Kidney (tissue), 14 donors: Measurements from ENCODE around the gene SUMO3. TPM values are rescaled to one million over a fixed set of nuclear protein-coding genes. Genes with fewer than 3 reads are reported as not detected.
A peak's percentile ranks its signal among the peaks of the same experiment; 100 is the strongest.

Experiments
- DNase-seq, 5 donors: peaks; one replicate each; pipeline ENCODE4 v3.0.0-alpha.2; 2013 to 2020
- FAIRE-seq: peaks from 2 replicates; lab custom pipeline; 2012; peaks lifted over from hg19 to GRCh38; lab: Jason Lieb, UNC
- H3K27ac ChIP-seq, 2 donors: one replicate each; pipeline ENCODE4 v1.7.0; 2013; ENCODE audit warnings: low read depth in 2 of 2, low read length in 2 of 2, inconsistent platforms in 1 of 2
- H3K27me3 ChIP-seq: one replicate; pipeline ENCODE4 v1.7.1; 2013; ENCODE audit warnings: low read length, inconsistent platforms; ENCODE audit not compliant: control insufficient read depth, insufficient read depth
- H3K36me3 ChIP-seq, 3 donors: one replicate each; pipeline versions ENCODE4 v1.7.0 to v1.7.1; 2013; ENCODE audit warnings: low read length in 3 of 3, control low read depth in 1 of 3, inconsistent platforms in 1 of 3; ENCODE audit not compliant: insufficient read depth in 3 of 3, control insufficient read depth in 2 of 3
- H3K4me1 ChIP-seq, 3 donors: one replicate each; pipeline versions ENCODE4 v1.7.0 to v1.7.1; 2013; ENCODE audit warnings: low read length in 3 of 3, inconsistent platforms in 1 of 3, low read depth in 1 of 3; ENCODE audit not compliant: control insufficient read depth in 2 of 3, insufficient read depth in 2 of 3
- H3K4me3 ChIP-seq, 3 donors: one replicate each; pipeline versions ENCODE4 v1.7.0 to v1.8.1; 2013; ENCODE audit warnings: low read length in 3 of 3, control low read depth in 1 of 3, inconsistent platforms in 1 of 3
- H3K9ac ChIP-seq, 3 donors: one replicate each; pipeline versions ENCODE4 v1.7.0 to v1.7.1; 2013; ENCODE audit warnings: low read length in 3 of 3, control low read depth in 1 of 3, inconsistent platforms in 1 of 3
- H3K9me3 ChIP-seq, 3 donors: one replicate each; pipeline versions ENCODE4 v1.7.0 to v1.7.1; 2013; ENCODE audit warnings: low read length in 3 of 3, control low read depth in 1 of 3, inconsistent platforms in 1 of 3; ENCODE audit not compliant: control insufficient read depth in 2 of 3, insufficient read depth in 1 of 3
- intact Hi-C: fragments of 100-400 bp; cut with DNase I; formaldehyde crosslinking; loops from one replicate; pipeline ENCODE4 v1.11.1; 2022
- polyA plus RNA-seq: library from polyadenylated mRNA; stranded (reverse); fragments of 350-450 nt; fragmentation: Illumina TruSeq; extraction: RNeasy Lipid Tissue Mini Kit (QIAGEN cat#74804); gene quantifications from one replicate; pipeline ENCODE4 v1.2.3, GENCODE V29; 2014; ENCODE audit warnings: low read depth, low replicate concordance; ENCODE audit not compliant: insufficient read depth
- total RNA-seq: library from RNA; stranded (reverse); fragmentation: NEBNext Ultra II Directional; extraction: Animal tissue kit (Norgen Biotek cat#: 25700); gene quantifications from one replicate; pipeline ENCODE4 v1.2.1, GENCODE V29; 2021
- TF ChIP-seq, protein P1 (sequence below): IDR thresholded peaks from 3 replicates; pipeline ENCODE4 v1.5.1; 2012; ENCODE audit warnings: mild to moderate bottlenecking, moderate library complexity, borderline replicate concordance; ENCODE audit not compliant: insufficient read depth; ENCODE audit errors: extremely low read depth
- donor health status: control.
- donor health status: control.
- donor health status: control.
- donor health status: control.
- donor health status: control.
- donor health status: DM: yes; HTN: yes; CAD: no.
- donor health status: Normal renal cell carcinoma (clear cell type).

SUMO3 gene
- total and polyA plus RNA-seq, 2 donors from 2014 or later = 88.6 to 89.9 TPM

DNA sequence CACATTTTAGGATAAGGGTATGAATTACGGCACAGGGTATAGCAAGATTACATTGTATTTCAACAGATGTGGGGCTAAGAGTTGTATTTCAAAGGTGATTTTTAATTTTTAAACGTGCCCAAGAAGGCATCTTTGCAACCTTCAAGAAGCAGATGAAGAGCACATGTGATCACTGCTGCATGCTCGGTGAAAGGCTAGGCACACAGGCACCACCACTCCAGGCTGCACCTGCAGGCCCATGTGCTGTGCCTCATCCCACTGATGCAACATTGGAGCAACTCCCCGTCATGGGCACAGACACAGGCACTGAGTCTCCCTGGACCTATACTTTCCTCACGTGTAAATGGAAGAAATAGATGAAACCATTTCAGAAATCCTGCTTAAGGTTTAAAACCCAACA is 39.8 kb downstream of the SUMO3 start:
- FAIRE-seq = no peak
- Histone ChIP-seq H3K27ac (no peak overlapping the region), H3K9ac (no peak overlapping the region), H3K27me3 (no peaks in the 10 kb centered on the region), H3K4me1 (peaks cover 2 to 4% (median 3%) of the 10 kb centered on the region in 3 donors), H3K9me3 (no peaks in the 10 kb centered on the region), H3K36me3 (peaks cover 4 to 14% (median 7%) of the 10 kb centered on the region in 3 donors), H3K4me3 (no peak overlapping the region)
- TF ChIP-seq, protein P1, sequence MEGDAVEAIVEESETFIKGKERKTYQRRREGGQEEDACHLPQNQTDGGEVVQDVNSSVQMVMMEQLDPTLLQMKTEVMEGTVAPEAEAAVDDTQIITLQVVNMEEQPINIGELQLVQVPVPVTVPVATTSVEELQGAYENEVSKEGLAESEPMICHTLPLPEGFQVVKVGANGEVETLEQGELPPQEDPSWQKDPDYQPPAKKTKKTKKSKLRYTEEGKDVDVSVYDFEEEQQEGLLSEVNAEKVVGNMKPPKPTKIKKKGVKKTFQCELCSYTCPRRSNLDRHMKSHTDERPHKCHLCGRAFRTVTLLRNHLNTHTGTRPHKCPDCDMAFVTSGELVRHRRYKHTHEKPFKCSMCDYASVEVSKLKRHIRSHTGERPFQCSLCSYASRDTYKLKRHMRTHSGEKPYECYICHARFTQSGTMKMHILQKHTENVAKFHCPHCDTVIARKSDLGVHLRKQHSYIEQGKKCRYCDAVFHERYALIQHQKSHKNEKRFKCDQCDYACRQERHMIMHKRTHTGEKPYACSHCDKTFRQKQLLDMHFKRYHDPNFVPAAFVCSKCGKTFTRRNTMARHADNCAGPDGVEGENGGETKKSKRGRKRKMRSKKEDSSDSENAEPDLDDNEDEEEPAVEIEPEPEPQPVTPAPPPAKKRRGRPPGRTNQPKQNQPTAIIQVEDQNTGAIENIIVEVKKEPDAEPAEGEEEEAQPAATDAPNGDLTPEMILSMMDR = no peak
- no peak for DNase-seq
- intact Hi-C loops = no loop called here

DNA sequence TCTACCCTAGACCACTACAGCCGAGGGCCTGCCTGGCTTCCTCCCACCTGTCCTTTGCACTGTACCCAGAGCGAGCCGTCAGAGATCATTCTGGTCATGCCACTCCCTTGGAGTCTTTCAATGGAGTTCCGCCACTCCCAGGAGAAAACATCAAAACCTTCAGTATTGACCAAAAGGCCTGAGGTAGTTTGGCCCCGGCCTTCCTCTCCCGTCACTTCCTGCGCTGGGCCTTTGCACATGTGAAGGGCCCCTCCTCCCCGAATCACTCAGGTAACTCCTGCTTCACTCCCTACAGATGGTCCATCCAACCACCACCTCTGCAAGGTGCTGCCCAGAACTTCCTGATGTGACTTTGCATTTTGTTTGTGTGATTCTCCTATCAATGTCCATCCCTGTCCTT is 42.9 kb downstream of the SUMO3 start:
- Histone ChIP-seq H3K4me1 (peaks cover 3 to 4% (median 3%) of the 10 kb centered on the region in 3 donors), H3K9ac (no peak overlapping the region), H3K27ac (no peak overlapping the region), H3K36me3 (peaks cover 6 to 21% (median 18%) of the 10 kb centered on the region in 3 donors), H3K4me3 (no peak overlapping the region), H3K9me3 (no peaks in the 10 kb centered on the region), H3K27me3 (no peaks in the 10 kb centered on the region)
- TF ChIP-seq, protein P1 = no peak
- DNase-seq (no peak), FAIRE-seq (no peak)
- intact Hi-C loops = no loop called here

DNA sequence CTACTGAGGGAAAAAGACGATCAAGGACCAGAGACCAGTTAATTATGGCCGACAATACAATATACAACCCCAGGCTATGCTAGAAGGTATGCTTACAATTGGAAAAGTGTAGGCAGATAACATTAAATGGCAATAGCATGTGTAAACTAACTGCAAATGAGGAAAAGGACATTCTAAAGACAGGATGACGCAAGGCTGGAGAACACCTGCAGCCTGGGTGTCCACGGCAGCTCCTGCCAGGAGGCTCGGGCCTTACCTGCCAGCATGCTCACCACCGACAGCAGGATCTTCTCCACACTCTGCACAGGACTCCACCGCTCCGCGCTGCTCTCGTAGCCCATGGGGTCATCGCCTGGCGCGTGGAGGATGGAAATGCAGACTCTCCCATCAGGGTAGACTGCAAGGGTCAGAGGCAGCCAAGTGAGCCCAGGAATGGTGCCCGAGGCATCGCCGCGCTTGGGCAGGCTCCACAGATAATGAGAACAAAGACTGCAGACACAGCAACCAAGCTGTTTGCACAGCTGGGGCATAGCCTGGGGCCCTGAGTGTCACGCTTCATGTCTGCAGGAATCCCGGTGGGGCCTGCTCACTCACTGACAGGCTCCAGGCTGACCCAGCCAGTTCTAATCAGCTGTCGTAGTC is 44.5 kb downstream of the SUMO3 start:
- FAIRE-seq = no peak
- no peak overlapping the region for H3K27ac ChIP-seq
- intact Hi-C loops = no loop called here
- H3K4me3 ChIP-seq = no peak overlapping the region
- DNase-seq = peak in 4 of 5 donors; percentile 92 to 96 (median 95)
- no peaks in the 10 kb centered on the region for H3K27me3 ChIP-seq
- TF ChIP-seq, protein P1 = no peak
- no peak overlapping the region for H3K9ac ChIP-seq
- H3K36me3 ChIP-seq = peaks cover 6 to 26% (median 20%) of the 10 kb centered on the region in 3 donors
- H3K9me3 ChIP-seq = no peaks in the 10 kb centered on the region
- H3K4me1 ChIP-seq = peaks cover 3 to 4% (median 3%) of the 10 kb centered on the region in 3 donors
